HEK293T (cell line): ENCODE data around the gene COA8.

ENCODE experiments used
- ARNT ChIP-seq: fragments of 450-650 bp; IDR thresholded peaks from 2 replicates; pipeline ENCODE4 v1.6.1; 2017; ENCODE audit warnings: mild to moderate bottlenecking
- BHLHE40 ChIP-seq: fragments of 450-650 bp; IDR thresholded peaks from 2 replicates; pipeline ENCODE4 v1.6.1; 2016; ENCODE audit warnings: mild to moderate bottlenecking, moderate library complexity, borderline replicate concordance
- CTBP1 ChIP-seq: fragments of 450-650 bp; IDR thresholded peaks from 2 replicates; pipeline ENCODE4 v1.6.1; 2016; ENCODE audit warnings: borderline replicate concordance
- ELF4 ChIP-seq: fragments of 450-650 bp; IDR thresholded peaks from 2 replicates; pipeline ENCODE4 v1.6.1; 2017; ENCODE audit warnings: antibody characterized with exemption
- FOXA1 ChIP-seq: fragments of 450-650 bp; IDR thresholded peaks from 2 replicates; pipeline ENCODE4 v1.6.1; 2016; ENCODE audit warnings: mild to moderate bottlenecking
- FOXM1 ChIP-seq: fragments of 450-650 bp; IDR thresholded peaks from 2 replicates; pipeline ENCODE4 v1.6.1; 2017; ENCODE audit warnings: mild to moderate bottlenecking, borderline replicate concordance
- HDGF ChIP-seq: fragments of 450-650 bp; IDR thresholded peaks from 2 replicates; pipeline ENCODE4 v1.6.1; 2017; ENCODE audit warnings: antibody characterized with exemption, borderline replicate concordance
- LEF1 ChIP-seq: fragments of 450-650 bp; IDR thresholded peaks from 2 replicates; pipeline ENCODE4 v1.6.1; 2017; ENCODE audit warnings: mild to moderate bottlenecking, borderline replicate concordance
- NFRKB ChIP-seq: fragments of 450-650 bp; IDR thresholded peaks from 2 replicates; pipeline ENCODE4 v1.6.1; 2016; ENCODE audit warnings: mild to moderate bottlenecking, moderate library complexity
- PKNOX1 ChIP-seq: fragments of 450-650 bp; IDR thresholded peaks from 2 replicates; pipeline ENCODE4 v1.6.1; 2016
- SP1 ChIP-seq: fragments of 450-650 bp; IDR thresholded peaks from 2 replicates; pipeline ENCODE4 v1.6.1; 2017
- SUZ12 ChIP-seq: fragments of 450-650 bp; IDR thresholded peaks from 2 replicates; pipeline ENCODE4 v1.6.1; 2016; ENCODE audit warnings: mild to moderate bottlenecking

GRCh38 chr14:103634156-103634555, 71.4 kb downstream of the COA8 start:
- TF ChIP-seq SUZ12 (no peak), ELF4 (no peak), LEF1 (no peak), BHLHE40 (no peak), FOXM1 (no peak), NFRKB (no peak), SP1 (no peak), CTBP1 (no peak), PKNOX1 (no peak), HDGF (no peak), FOXA1 (no peak), ARNT (no peak)
